HG03095 (cell line): ENCODE results near the gene TTC7B.

Experiments
- ATAC-seq: cut with Tn5 transposase; IDR thresholded peaks from one replicate; pipeline ENCODE4 v1.9.1; 2021; ENCODE audit warnings: moderate library complexity; ENCODE audit not compliant: unreplicated experiment

The TTC7B gene

DNA sequence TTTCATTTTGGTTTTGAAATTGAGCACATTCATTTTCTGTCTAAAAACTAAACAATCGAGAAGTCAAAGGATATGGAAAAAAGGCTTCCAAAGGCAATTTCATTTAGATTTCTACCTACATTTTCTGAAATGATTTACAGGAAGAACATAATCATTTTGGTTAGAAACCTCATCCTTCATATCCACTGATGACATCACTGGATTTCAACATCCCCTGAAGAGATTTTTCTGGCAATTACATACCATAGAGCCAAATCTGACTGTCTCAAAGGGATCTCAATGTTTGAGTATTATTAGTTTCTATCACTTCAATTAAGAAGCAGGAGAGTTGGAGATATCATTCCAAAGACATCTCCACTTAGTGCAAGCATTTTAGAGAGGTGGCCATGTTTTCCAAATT lies 137.8 kb downstream of the TTC7B start:
- no peak for ATAC-seq

- no peak for ATAC-seq
Observed at GRCh38 chr14:90677484-90678050, 138.7 kb downstream of the TTC7B start.

- no peak for ATAC-seq
Observed at GRCh38 chr14:90676912-90677311, 139.3 kb downstream of the TTC7B start.

GRCh38 chr14:90676356-90676755 lies 139.9 kb downstream of the TTC7B start:
- ATAC-seq, result no peak

GRCh38 chr14:90675399-90675798 lies 140.8 kb downstream of the TTC7B start:
- ATAC-seq, result no peak

GRCh38 chr14:90674716-90675115 lies 141.5 kb downstream of the TTC7B start:
- ATAC-seq, result no peak

- no peak for ATAC-seq
Observed at GRCh38 chr14:90674043-90674670, 142.1 kb downstream of the TTC7B start.

GRCh38 chr14:90671382-90672234 lies 144.6 kb downstream of the TTC7B start:
- no peak for ATAC-seq

- no peak for ATAC-seq
Observed at GRCh38 chr14:90669731-90670130, 146.5 kb downstream of the TTC7B start.

- no peak for ATAC-seq
Observed at GRCh38 chr14:90666571-90666970, 149.7 kb downstream of the TTC7B start.

- ATAC-seq, result no peak
Observed at GRCh38 chr14:90665321-90666000, 150.8 kb downstream of the TTC7B start.

- ATAC-seq, result no peak
Observed at GRCh38 chr14:90664911-90665310, 151.3 kb downstream of the TTC7B start.

DNA sequence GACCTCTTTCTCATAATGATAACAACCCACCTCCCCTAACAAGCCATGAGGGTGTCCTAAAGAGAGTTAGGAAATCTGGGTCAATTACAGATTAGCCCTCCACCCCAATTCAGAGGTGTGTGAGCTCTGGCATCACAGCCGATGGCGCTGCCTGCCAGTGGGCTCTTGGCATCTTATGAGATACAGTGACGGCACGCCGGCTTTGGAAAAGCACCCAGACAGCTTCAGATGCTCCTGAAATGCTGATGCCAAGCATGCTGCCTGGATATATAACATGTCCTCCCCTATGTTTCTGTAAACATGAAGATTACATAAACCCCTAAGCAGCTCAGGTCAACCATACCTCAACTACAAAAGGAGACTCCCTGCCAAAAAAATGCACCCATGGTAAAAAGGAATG lies 152.6 kb downstream of the TTC7B start:
- no peak for ATAC-seq

DNA sequence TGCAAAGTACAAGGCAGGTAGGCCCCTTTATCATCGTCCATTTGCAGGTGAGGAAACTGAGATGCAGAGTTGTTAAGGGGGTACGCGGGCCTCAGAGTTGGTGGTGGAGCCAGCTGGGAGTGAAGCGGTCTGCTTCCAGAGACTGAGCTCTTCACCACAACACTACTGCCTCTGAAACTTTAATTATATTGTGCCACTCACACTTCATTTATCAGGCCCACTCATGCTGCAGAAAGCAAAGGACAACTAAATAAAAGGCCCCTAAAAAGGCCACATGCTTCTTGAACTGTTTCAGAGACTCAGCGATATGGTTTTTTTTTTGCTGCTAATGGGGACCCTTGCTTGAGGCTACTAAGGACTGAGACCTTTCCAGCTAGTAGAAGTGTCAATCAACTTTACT lies 153.1 kb downstream of the TTC7B start:
- no peak for ATAC-seq

- no peak for ATAC-seq
Observed at GRCh38 chr14:90661866-90662265, 154.4 kb downstream of the TTC7B start.

DNA sequence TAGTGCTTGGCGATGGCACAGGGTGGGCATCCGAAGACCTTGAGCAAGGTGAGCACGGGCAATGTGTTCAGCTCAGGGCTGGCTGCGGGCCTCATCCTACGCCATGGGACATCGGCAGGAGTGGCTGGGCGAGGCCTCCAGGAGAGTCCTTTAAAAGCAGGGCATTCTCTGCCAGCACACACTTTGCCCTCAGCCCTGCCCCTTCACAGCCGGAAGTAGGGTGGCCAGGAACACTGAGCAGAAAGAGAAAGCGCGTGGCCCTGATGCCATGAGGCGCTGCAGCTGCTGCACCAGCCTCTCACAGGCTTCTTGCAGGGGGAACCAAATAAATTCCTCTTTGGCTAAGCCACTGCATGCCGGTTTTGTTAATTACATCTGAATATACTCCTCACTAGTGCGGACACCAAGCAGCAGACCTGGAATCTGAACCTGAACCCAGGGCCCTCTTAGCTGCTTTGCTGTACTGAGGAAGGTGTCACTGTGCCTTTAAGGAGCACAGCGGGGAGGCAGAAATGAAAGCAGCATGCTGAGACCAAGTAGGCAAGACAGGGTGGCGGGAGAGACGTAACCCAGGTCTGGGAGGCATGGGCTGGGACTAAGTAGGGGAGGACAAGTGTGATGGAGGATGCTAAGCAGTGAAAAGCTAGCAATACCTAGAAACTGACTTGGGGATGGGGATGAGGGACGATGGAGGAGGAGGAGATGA lies 155.2 kb downstream of the TTC7B start:
- ATAC-seq, result no peak

DNA sequence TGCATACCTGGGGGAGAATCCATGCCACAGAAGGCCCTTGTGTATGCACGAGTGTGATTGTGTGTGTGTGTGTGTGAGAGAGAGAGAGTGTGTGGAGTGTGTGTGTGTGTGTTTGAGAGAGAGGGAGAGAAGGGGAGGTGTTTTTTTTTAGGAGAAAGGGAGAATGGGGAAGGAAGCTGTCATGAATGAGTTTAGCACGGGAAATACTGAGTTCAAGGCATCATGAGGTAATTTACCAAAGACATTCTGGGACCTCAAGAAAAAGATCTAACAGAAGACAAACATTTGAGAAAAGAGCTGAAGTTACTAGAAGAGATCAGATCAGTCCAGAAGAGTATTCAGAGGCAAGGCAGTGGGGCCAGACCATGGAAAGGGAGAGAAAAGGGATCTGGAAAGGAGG lies 157.1 kb downstream of the TTC7B start:
- no peak for ATAC-seq

DNA sequence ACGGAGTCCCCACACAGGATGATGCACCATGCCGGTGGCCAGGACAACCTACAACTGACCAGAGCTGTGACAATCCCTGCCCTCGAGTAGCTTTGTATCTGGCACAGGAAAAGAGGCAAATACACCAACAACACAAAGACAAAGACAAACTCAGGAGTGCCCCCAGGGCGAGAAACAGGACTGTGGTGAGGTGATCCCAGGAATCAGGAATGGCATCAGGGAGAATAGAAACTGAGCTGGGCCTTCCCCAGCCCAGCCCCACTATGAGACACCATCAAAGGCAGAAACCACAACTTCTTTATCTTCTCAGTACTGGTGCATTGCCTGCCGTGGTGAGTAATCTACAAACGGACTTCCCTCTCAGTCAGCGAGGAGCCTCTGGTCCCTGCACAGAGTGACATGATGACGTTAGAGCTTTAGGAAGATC lies 157.7 kb downstream of the TTC7B start:
- ATAC-seq, result no peak

DNA sequence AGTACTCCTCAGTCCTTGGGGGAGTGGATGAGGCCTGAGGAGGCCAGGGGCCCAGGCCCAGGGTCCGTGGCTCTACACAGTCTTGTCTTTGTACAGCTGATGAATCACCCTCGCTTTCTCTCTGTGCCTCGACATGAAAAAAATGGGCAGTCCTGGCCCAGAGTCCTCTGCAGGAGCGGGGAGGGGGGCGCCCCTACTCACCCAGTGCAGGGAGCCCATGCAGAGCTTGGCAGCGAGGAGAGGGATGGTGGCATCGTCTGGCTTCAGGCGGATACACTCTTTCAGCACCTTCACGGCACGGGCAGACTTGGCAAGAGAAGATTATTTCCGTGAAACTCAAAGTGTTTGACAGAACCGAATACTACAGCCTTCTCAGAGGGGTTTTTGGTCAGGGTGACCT lies 159.3 kb downstream of the TTC7B start:
- no peak for ATAC-seq

- ATAC-seq, result no peak
Observed at GRCh38 chr14:90655829-90656228, 160.4 kb downstream of the TTC7B start.

DNA sequence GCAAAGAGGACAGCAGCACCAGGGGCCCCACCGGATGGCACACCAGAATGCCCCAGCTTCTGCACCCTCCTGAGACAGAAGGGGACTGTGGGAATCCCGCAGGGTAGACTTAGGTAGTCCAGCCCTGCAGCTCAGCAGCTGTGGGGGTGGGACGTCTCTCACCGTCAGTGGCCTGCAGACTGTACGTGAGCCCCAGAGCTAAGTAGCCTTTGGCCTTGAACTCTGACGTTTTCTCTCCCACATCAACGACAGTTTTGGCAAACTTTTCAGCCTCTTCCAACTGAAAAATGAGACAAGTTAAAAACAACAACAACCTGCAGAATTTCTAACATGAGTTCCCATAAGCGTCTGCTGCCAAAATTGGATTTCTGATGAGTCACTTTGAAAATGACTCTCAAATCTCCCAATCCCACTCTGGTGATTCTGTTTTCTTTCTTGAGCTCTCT lies 161.4 kb downstream of the TTC7B start:
- ATAC-seq, result no peak
